Fibroblast of villous mesenchyme (primary cell): ENCODE results near the gene PLEKHA7. TPM values are rescaled to one million over a fixed set of nuclear protein-coding genes. Genes with fewer than 3 reads are reported as not detected.
A peak's percentile ranks its signal among the peaks of the same experiment; 100 is the strongest.
"Not testable (repeated sequence)": the region's sequence is repeated elsewhere in the genome, so short reads cannot be mapped to it uniquely, and the experiment has no call there.

Experiments
- DNase-seq: peaks from one replicate; pipeline ENCODE4 v3.0.0-alpha.2; 2010; ENCODE audit warnings: low read depth
- H3K4me3 ChIP-seq: 2 replicates; pipeline ENCODE4 v1.5.1; 2011; ENCODE audit warnings: low read depth, mild to moderate bottlenecking, low read length
- total RNA-seq: library from RNA; depleted of rRNA; stranded (reverse); fragments of >200 nt; gene quantifications from 2 replicates; pipeline ENCODE4 v1.2.3, GENCODE V29; 2012
- TF ChIP-seq, protein P1 (sequence below): IDR thresholded peaks from 2 replicates; pipeline ENCODE4 v1.5.1; 2012; ENCODE audit warnings: low read depth, mild to moderate bottlenecking, low read length; ENCODE audit not compliant: insufficient read depth

Gene PLEKHA7
- total RNA-seq, 1 donor: 0.86 TPM

DNA sequence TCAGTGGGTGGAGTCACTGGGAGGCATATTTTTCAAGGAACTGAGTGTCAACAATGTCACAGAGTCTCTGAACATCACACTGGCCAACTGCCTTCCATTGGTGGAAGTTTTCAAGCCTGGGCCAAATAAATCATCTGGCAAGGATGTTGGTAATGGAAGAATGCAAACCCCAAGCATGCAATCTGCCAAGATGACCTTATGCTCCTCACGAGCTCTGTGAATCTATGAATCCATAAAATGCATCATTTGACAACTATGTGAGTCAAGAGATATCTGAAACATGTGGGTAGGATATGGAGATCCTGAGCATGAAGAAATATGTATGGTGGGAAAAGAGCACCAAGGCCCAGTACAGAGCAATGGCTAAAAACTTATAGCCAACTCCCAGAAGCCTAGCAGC, 122.2 kb downstream of the PLEKHA7 start:
- peak; percentile 74 for DNase-seq
- H3K4me3 ChIP-seq: no peak overlapping the region
- TF ChIP-seq, protein P1, sequence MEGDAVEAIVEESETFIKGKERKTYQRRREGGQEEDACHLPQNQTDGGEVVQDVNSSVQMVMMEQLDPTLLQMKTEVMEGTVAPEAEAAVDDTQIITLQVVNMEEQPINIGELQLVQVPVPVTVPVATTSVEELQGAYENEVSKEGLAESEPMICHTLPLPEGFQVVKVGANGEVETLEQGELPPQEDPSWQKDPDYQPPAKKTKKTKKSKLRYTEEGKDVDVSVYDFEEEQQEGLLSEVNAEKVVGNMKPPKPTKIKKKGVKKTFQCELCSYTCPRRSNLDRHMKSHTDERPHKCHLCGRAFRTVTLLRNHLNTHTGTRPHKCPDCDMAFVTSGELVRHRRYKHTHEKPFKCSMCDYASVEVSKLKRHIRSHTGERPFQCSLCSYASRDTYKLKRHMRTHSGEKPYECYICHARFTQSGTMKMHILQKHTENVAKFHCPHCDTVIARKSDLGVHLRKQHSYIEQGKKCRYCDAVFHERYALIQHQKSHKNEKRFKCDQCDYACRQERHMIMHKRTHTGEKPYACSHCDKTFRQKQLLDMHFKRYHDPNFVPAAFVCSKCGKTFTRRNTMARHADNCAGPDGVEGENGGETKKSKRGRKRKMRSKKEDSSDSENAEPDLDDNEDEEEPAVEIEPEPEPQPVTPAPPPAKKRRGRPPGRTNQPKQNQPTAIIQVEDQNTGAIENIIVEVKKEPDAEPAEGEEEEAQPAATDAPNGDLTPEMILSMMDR: no peak

DNA sequence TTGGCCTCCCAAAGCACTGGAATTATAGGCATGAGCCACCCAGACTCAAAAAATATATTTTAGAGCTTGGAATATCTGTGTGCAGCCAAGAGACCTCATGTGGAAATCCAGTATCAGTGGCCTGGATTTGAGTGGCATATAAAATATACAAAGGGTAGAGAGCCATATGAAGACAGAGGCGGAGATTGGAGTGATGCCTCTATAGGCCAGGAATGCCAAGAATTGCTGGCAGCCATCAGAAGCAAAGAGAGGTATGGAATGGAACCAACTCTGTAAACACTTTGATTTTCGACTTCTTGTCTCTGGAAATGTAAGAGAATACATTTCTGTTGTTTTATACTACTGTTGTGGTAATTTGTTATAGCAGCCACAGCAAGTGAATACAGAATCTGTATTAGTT, 123.0 kb downstream of the PLEKHA7 start:
- no peak for DNase-seq
- H3K4me3 ChIP-seq: no peak overlapping the region
- TF ChIP-seq, protein P1: no peak

DNA sequence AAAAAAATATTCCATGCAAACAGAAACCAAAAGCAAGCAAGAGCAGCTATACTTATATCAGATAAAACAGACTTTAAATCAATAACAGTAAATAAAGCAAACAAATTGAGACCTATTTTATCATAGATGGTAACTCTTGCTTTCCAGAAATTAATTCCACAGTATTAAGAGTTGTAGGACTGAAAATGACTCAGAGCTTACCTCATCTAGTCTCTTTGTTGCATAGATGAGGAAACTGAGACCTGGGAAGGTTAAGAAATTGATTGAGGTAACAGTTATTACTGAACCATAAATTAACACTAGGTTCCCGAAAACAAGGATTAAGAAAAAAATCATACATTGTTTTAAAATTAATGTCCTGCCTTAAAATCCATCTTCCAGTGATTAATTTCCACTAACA, 123.8 kb downstream of the PLEKHA7 start:
- H3K4me3 ChIP-seq: no peak overlapping the region
- TF ChIP-seq, protein P1: no peak
- DNase-seq: no peak

DNA sequence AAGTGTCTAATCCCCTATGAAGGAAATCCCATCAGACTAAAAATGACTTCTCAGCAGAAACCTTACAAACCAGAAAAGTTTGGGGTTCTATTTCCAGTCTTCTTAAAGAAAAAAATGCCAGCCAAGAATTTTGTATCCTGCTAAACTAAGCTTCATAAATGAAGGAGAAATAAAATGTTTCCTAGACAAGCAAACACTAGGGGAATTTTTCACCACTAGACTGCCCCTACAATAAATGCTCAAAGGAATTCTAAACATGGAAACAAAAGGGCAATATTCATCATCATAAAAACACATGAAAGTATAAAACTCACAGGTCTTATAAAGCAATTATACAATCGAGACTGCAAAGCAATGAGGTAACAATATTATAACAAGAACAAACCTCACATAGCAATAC, 124.3 kb downstream of the PLEKHA7 start:
- TF ChIP-seq, protein P1: no peak
- no peak overlapping the region for H3K4me3 ChIP-seq
- no peak for DNase-seq

DNA sequence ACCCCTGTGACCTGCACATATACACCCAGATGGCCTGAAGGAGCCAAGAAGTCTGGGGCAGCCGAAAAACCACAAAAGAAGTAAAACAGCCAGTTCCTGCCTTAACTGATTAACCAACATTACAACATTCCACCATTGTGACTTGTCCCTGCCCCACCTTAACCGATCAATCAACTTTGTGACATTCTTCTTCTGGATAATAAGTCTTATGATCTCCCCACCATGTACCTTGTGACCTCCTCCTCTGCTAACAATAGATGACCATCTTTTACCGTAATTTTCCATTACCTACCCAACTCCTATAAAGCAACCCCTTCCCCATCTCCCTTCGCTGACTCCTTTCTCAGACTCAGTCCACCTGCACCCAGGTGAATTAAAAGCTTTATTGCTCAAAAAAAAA, 125.2 kb downstream of the PLEKHA7 start:
- not testable (repeated sequence) for DNase-seq, H3K4me3 ChIP-seq

DNA sequence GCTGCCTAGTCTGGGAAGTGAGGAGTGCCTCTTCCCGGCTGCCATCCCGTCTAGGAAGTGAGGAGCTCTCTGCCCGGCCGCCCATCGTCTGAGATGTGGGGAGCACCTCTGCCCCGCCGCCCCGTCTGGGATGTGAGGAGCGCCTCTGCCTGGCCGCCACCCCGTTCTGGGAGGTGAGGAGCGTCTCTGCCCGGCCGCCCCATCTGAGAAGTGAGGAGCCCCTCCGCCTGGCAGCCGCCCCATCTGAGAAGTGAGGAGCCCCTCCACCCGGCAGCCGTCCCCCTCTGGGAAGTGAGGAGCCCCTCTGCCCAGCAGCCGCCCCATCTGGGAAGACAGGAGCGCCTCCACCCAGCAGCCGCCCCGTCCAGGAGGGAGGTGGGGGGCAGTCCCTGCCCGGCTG, 126.3 kb downstream of the PLEKHA7 start:
- DNase-seq, H3K4me3 ChIP-seq: not testable (repeated sequence)

DNA sequence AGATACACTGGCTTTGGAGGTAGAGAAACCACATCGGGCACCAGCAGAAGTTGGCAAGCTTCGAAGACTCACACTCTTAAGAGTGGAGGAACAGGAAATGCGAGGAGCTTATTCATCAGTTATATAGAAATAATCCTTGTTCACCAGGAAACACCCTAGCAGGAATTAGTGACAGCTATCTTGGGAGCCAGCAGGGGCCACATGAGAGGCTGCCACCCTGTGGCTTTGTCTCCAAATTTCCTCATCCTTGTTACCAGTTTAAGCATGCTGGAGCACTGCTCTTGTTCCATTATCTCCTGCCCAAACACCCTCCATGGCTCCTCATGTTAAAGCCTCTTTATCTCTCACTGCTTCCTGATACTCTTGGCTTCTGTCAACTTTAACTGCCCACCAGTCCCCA, 131.0 kb downstream of the PLEKHA7 start:
- no peak overlapping the region for H3K4me3 ChIP-seq
- TF ChIP-seq, protein P1: no peak
- no peak for DNase-seq

DNA sequence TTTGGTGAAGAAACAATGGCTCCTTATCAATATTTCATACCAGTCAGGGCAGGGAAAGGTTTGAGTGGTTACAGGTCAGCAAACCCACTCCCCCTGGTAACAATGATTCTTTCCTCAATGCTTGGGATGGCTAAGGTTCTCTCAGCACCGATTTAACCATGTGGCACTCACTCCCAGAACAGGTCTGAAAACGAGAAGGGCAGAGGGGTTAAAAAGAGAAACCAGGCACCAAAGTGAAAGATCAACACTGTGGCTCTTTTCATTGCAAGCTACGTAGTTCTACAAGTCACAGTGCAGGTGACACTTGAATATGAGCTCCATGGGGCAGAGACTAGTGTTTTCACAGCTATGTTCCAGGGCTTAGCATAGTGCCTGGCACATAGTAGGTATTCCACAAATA, 132.4 kb downstream of the PLEKHA7 start:
- no peak overlapping the region for H3K4me3 ChIP-seq
- TF ChIP-seq, protein P1: no peak
- no peak for DNase-seq
